Left kidney (tissue), 2 donors: ENCODE results near the gene LCN6. TPM values are rescaled to one million over a fixed set of nuclear protein-coding genes. Genes with fewer than 3 reads are reported as not detected.
"Not testable (repeated sequence)": the region's sequence is repeated elsewhere in the genome, so short reads cannot be mapped to it uniquely, and the experiment has no call there.

Experiments
- DNase-seq: peaks from one replicate; pipeline ENCODE4 v3.0.0-alpha.2; 2013
- polyA plus RNA-seq: library from polyadenylated mRNA; unstranded; fragments of 120-200 nt; gene quantifications from one replicate; pipeline ENCODE4 v1.2.1, GENCODE V29; 2013; ENCODE audit not compliant: insufficient read length

The LCN6 gene
- polyA plus RNA-seq, 1 donor, result not detected

DNA sequence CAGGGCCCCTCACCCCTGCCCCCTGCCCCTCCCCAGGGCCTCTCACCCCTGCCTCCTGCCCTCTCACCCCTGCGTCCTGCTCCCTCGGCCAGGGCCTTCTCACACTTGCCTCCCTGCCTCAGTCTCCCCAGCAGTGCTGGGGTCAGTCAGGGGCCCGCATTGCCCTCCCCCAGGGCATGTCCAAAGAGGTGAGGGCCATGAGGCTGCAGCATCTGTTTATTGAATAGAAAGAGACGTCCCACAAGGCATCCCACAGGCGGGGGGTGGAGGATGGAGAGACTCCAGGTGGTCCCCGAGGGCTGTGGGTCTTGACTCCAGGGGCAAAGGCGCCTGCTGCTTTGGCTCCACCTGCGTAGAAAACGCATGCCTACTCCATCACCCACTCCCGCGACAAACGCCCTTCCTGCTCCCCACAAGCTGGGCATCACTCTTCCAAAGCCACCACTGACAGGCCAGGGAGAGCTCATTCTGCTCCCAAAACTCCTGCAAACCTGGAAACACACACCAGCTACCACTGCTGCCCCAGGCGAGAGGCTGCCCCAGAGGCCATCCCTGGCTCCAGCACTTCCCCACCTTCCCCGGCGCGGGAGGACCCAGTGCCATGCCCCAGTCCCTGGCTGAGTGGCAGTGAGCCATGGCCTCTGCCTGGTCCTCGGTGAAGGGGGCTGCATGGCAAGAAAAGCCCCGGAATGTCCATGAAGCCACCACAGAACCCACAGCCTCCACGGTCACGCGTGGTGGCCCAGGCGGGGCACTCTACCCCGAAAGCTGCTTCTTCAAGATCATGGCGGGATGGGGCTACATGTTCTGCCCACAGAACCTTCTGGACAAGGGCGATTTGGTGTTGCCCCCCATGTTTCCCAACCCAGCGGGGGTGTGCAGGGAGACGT is 11.4 kb upstream of the LCN6 start:
- DNase-seq, result no peak

GRCh38 chr9:136759001-136759400 is 10.7 kb upstream of the LCN6 start:
- no peak for DNase-seq

DNA sequence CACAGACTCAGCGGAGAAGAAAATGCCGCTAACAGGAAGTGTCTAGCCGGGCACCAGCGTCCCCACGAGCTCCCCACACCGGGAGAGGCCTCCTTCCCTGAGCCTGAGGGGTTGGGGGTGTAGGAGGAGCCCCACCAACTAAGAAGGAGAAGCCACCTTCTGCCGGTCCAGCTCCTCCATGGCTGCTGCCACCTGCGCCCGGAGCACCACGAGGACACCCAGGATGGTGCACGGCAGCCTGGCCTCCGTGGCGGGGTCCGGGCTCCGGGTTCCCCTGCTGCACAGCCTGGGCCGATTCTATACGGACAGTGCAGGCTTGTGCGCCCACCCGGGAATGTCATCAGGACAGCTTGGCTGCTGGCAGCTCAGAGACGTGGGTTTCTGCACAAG is 9.4 kb upstream of the LCN6 start:
- DNase-seq, result no peak

DNA sequence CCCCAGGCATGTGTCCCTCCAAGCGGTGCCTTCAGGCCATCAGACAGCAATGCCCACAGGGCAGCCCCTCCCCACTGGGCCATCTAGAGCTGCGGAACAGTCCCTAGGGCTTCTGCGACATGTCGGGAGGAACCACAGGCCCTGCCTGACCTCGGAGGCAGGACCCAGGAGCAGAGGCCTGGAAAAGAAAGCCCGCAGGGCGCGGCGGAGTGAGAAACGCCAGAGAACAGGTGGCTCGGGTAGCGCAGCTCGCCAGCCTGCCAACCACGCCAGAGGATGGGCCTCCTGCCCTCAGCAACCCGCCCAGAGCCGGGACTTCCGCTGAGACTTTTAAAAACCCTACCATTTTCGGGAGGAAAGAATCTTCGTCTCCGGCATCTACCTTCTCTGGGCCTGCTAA is 9.0 kb upstream of the LCN6 start:
- no peak for DNase-seq

DNA sequence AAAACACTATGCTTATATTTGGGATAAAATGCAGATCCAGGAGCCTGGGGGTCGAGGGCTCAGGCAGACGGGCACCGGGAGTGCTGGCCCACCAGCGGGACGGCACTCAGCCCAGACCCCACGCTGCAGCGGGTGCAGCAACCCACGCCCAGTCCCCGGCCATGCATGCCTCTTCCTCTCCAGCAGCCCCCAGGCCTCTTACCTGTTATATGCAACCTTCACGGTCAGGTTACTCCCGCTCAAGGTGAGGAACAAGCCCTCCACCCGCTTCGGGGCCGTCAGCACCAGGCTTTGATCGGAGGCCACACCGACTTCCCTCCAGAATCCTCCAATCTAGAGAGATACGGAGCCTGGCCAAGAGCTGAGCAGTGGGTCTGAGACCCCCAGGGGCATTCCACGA is 8.5 kb upstream of the LCN6 start:
- no peak for DNase-seq

GRCh38 chr9:136756134-136756438 is 7.8 kb upstream of the LCN6 start:
- no peak for DNase-seq

- DNase-seq, result not testable (repeated sequence)
Measured at GRCh38 chr9:136755302-136756133, 7.2 kb upstream of the LCN6 start.

DNA sequence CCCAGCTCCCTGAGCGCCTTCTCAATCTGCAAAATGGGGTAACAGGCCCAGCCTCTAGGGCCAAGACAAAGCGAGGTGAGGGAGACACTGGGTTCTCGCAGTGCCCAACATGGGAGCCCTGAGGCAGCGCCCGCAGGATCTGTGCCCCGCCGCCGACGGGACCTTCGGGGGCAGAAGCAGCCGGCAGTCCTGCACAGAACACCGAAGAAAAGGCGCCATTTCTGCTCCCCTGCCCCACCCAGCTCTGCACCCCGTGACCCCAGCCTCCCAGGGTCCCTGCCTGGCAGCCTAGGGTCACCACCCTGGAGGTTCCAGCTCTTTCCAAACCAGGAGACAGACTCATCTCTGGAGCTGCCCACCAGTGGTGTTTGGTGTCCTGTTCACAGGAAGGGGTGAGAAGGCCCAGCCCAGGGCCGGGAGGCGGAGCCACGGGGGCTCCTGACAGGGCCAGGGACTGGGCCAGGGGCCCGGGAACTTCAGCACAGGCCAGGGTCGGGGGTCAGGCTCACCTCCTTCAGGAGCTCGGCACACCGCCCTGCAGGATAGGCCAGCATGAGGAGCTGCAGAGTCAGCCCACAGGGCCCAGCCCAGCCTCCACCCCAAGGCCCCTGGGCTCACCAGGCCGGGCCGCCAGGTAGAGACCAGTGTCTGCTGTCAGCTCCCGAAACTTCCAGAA is 6.4 kb upstream of the LCN6 start:
- no peak for DNase-seq

DNA sequence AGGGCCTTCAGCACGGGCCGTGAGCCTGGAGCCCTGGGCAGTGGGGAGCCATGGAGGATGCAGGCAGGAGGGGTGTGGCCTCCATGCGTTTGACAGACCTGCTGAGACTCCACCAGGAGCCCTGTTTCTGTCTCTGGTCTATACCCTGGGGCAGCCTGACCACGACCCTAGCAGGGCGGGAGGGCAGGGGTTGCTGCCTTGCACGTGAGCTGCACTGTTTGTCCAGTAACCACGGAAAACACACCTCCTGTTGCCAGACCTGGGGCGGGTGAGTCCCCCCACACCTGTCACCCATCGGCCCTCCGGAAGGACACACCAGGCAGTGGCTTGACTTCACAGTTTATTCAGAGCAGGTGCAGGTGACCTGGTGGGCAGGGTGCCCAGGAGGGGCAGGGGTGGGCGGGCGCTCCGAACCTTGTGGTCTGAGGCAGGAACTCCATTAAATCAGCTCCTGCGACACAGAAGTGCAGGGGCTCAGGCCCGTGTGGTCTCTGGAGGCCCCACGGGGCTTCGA is 5.8 kb upstream of the LCN6 start:
- no peak for DNase-seq

DNA sequence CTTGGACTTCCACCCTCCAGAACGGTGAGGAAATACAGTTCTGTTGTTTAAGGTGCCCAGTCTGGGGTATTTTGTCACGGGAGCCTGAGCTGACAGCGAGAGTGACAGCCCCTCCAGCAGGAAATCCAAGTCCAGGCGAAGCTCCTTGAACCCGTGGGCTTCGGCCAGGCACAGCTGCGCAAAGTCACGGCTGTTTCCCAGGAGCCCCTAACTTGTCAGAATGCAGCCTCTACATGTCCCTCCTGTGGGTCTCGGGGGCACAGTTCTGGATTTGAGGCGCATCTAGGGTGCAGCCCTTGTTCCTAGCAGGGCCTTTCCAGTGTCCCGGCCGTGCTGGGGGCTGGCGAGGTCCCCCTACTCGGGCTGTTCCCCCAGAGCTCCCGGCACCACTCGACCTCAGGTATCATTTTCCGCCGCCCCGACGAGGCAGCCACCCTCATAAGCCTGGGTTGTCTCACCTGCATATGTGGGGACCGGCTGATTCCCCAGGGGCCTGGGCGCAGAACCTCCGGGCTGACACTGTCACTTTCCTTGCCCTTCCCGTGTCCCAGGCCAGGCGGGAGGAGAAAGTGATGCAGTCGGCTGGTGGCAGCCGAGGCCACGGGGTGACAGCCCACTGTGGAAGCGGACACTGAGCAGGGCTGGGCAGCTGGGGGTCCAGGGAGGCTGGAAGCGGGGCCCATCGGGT is 5.2 kb upstream of the LCN6 start:
- DNase-seq, result no peak

- no peak for DNase-seq
Measured at GRCh38 chr9:136751814-136752213, 3.5 kb upstream of the LCN6 start.

DNA sequence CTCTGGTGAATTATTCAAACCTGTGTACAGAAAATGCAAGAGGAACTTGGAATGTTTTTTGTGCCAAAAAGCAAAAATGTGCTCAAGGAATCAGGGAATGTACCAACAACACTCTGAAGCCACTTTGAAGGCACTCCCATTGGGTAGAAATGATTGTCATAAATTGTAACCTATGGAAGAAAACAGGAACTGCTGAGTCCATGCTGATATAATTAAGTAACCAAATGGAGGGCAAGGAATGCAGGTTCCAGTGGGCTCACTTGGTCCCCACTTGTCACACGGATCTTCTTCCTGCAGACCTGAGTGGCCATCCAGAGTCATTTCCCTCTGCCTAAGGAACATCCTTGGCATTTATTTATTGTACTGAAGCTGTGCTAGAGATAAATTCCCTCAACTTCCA is 2.9 kb upstream of the LCN6 start:
- DNase-seq, result no peak

DNA sequence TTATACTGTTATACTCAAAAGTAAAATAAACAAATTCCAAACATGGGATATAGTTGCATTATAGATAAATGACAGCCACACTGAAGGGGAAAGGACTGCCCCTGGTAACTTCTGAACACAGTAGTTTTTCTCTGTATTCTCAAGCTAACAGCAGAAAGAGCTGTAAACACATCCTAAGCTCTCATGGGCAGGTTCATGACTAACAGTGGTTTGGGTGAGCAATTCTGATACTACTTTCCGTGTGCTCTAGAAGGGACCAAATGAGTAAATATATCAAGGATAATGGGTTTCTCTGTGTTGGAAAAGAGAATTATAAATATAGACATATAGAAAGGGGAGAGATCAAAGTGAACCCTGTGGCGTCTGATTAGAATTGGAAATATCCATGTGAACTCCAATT is 2.2 kb upstream of the LCN6 start:
- no peak for DNase-seq

GRCh38 chr9:136748666-136749611 is 614 bp upstream of the LCN6 start:
- DNase-seq, result no peak

GRCh38 chr9:136747161-136748060 is 914 bp downstream of the LCN6 start:
- DNase-seq, result no peak

DNA sequence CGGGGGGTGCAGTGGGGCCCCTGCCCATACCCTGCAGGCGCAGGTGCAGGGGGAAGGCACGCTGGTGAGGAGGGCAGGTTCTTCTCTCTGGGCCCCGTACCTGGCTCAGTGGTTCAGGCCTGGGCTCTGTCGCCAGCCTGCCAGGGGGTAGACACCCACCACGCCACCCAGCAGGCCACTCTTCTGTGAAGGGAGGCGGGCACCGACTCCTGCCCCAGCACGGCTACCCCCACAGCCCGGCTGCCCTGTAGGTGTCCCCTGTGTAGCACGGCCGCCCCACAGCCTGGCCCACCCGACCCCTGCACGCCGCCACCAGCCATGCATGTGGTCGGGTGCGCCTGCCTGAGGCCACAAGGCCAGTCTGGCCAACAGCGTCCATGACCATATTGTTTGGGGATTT is 1.7 kb downstream of the LCN6 start:
- no peak for DNase-seq

- no peak for DNase-seq
Measured at GRCh38 chr9:136746155-136746490, 2.2 kb downstream of the LCN6 start.

DNA sequence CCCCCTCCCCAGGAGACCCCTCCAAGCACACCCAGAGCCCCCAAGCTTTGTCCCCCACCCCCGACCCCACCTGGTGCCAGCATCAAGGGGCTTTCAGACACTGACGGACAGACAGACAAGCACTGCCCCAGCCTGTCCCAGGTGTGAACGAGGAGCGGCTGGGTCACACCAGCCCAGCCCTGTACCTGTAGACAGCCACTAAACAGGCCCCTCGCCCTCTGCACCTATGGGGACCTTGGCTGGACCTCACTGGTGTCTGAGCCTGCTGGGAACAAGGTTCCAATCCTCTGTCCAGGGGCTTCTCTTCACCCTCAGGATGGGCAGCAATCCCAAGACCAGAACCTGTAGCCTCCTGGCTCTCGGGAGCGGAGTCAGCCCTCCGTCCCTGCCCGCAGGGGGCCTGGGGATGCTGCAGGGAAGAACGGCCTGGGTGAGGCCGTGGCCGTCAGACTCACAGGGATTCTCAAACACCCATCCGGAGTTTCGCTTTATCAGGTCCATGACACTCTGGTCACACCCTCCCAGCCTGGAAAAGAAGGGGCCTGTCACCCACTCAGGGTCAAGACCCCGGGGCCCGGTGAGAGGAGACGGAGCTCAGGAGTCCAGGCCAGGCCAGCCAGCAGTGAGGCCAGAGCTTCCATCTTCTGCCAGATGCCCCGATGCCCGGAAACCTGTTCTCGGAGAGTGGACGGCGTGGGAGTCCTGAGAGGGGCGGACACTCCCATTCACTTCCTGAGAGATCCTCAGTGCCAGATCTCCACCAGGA is 2.8 kb downstream of the LCN6 start:
- no peak for DNase-seq

DNA sequence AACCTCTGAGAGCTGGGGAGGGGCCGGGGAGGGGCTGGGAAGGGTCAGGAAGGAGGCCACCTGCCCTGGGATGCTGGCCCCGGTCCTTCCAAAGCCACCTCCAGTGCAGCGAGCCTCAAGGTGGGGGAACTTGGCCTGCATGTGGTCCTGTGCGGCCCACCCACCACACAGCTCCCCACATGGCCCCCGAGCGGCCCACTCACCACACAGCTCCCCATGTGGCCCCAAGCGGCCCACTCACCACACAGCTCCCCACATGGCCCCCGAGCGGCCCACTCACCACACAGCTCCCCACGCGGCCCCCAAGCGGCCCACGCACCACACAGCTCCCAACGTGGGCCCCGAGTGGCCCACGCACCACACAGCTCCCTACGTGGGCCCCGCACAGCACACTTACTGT is 3.6 kb downstream of the LCN6 start:
- no peak for DNase-seq
